ENCODE results near the gene EVL.

DNA sequence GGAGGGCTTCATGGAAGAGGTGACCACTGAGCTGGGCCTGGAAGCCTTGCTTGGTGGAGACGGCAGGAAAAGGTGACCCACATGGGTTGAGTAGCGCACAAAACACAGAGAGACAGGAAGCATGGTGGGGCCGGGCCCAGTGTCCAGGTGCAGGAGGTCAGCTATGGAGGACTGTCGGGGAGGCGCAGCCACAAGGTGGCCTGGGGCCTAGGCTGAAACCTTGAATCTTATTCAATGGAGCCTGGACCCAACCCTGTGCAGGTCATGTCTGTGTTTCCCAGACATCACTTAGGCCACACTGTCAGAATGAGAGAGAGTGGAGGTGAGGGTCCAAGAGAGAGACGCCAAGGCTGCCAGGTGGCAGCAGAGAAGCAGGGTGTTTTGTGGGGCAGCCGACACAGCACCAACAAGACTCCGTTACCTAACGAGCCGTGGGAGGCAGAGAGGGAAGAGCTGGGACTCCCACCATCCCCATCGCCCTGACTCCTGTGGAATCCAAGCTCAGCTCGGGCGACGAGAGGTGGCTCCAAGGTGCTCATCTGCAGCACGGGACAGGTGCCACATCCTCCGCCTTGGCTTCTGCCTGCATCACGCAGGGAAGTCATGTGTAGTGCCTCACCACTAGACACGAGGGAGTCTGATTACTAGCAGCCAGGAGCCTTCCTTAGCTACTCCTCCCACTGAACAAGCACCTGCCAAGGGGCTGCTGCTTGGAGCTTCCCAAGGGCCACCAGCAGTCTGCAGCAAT, 55.5 kb downstream of the EVL start:
- TF ChIP-seq MYC (IDR thresholded peaks at IDR 0.05; ENCODE audit: low read depth, low read length) (no peak), MAX (IDR thresholded peaks at IDR 0.05; ENCODE audit: insufficient read depth, insufficient read length) (no peak), JUN (IDR thresholded peaks at IDR 0.05; ENCODE audit: borderline replicate concordance, insufficient read depth, insufficient read length, low read depth) (no peak), FOS (IDR thresholded peaks at IDR 0.05; ENCODE audit: borderline replicate concordance, insufficient read depth, low read length) (no peak), POLR2A (IDR thresholded peaks at IDR 0.05; ENCODE audit: low read depth, low read length) (no peak), POLR2AphosphoS5 (IDR thresholded peaks at IDR 0.05; ENCODE audit: insufficient read depth, low read depth, low read length) (no peak), EZH2 (IDR thresholded peaks at IDR 0.05; ENCODE audit: borderline replicate concordance, low read depth, low read length, severe bottlenecking) (no peak)
- TF ChIP-seq, protein P1, sequence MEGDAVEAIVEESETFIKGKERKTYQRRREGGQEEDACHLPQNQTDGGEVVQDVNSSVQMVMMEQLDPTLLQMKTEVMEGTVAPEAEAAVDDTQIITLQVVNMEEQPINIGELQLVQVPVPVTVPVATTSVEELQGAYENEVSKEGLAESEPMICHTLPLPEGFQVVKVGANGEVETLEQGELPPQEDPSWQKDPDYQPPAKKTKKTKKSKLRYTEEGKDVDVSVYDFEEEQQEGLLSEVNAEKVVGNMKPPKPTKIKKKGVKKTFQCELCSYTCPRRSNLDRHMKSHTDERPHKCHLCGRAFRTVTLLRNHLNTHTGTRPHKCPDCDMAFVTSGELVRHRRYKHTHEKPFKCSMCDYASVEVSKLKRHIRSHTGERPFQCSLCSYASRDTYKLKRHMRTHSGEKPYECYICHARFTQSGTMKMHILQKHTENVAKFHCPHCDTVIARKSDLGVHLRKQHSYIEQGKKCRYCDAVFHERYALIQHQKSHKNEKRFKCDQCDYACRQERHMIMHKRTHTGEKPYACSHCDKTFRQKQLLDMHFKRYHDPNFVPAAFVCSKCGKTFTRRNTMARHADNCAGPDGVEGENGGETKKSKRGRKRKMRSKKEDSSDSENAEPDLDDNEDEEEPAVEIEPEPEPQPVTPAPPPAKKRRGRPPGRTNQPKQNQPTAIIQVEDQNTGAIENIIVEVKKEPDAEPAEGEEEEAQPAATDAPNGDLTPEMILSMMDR (IDR thresholded peaks at IDR 0.05; ENCODE audit: extremely low read depth in 1 of 2, insufficient read depth in 1 of 2, low read depth in 1 of 2, low read length in 2 of 2), result no peak

Data from endothelial cell of umbilical vein (primary cell).